SK-N-SH treated with all-trans-retinoic acid at 6 μM for 48 hours (cell line): Measurements from ENCODE around the gene UBAP1L.
"Not testable (repeated sequence)": the region's sequence is repeated elsewhere in the genome, so short reads cannot be mapped to it uniquely, and the experiment has no call there.

ENCODE experiments used
- BACH2 ChIP-seq: fragments of 250-450 bp; sonication (Bioruptor Pico); IDR thresholded peaks from 2 replicates; pipeline ENCODE4 v1.9.0; 2021; ENCODE audit warnings: mild to moderate bottlenecking, borderline replicate concordance
- CSDC2 ChIP-seq: fragments of 250-450 bp; sonication (Bioruptor Pico); IDR thresholded peaks from 2 replicates; pipeline ENCODE4 v1.5.0; 2020; ENCODE audit warnings: mild to moderate bottlenecking, moderate library complexity
- CSRNP3 ChIP-seq: fragments of 250-450 bp; sonication (Bioruptor Pico); IDR thresholded peaks from 2 replicates; pipeline ENCODE4 v1.5.1; 2021; ENCODE audit warnings: mild to moderate bottlenecking, moderate library complexity
- GLIS3 ChIP-seq: fragments of 250-450 bp; sonication (Bioruptor Pico); IDR thresholded peaks from 2 replicates; pipeline ENCODE4 v1.5.0; 2020; ENCODE audit warnings: mild to moderate bottlenecking, moderate library complexity
- PPARA ChIP-seq: fragments of 250-450 bp; sonication (Bioruptor Pico); IDR thresholded peaks from 2 replicates; pipeline ENCODE4 v1.5.0; 2020; ENCODE audit warnings: mild to moderate bottlenecking, borderline replicate concordance
- RARB ChIP-seq: fragments of 250-450 bp; sonication (Bioruptor Pico); IDR thresholded peaks from 2 replicates; pipeline ENCODE4 v1.8.0; 2021; ENCODE audit warnings: mild to moderate bottlenecking, moderate library complexity
- TCF4 ChIP-seq: fragments of 250-450 bp; sonication (Bioruptor Pico); IDR thresholded peaks from 2 replicates; pipeline ENCODE4 v1.8.0; 2021; ENCODE audit warnings: mild to moderate bottlenecking, moderate library complexity, borderline replicate concordance
- TSHZ2 ChIP-seq: fragments of 250-450 bp; sonication (Bioruptor Pico); IDR thresholded peaks from 2 replicates; pipeline ENCODE4 v1.5.0; 2020; ENCODE audit warnings: mild to moderate bottlenecking, moderate library complexity
- ZNF70 ChIP-seq: fragments of 450-650 bp; formaldehyde crosslinking; IDR thresholded peaks from 2 replicates; pipeline ENCODE4 v1.5.0; 2020; ENCODE audit warnings: mild to moderate bottlenecking, moderate library complexity
- ZNF8 ChIP-seq: fragments of 450-650 bp; formaldehyde crosslinking; IDR thresholded peaks from 2 replicates; pipeline ENCODE4 v1.5.0; 2020; ENCODE audit warnings: mild to moderate bottlenecking, moderate library complexity
- TF ChIP-seq, protein P1 (sequence below): fragments of 250-450 bp; sonication (Bioruptor Pico); IDR thresholded peaks from 2 replicates; pipeline ENCODE4 v1.5.1; 2020; ENCODE audit warnings: low read depth, mild to moderate bottlenecking, moderate library complexity
- TF ChIP-seq, protein P2 (sequence below): fragments of 250-450 bp; sonication (Bioruptor Pico); IDR thresholded peaks from 2 replicates; pipeline ENCODE4 v1.8.0; 2020; ENCODE audit warnings: mild to moderate bottlenecking, moderate library complexity, borderline replicate concordance

DNA sequence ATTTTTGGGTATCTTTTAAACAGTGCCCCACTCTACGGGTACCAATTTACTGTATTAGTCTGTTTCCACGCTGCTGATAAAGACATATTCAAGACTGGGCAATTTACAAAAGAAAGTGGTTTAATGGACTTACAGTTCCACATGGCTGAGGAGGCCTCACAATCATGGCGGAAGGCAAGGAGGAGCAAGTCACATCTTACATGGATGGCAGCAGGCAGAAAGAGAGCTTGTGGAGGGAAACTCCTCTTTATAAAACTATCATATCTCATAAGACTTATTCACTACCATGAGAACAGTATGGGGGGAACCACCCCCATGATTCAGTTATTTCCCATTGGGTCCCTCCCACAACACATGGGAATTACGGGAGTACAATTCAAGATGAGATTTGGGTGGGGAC is 22.9 kb upstream of the UBAP1L start:
- not testable (repeated sequence) for TF ChIP-seq CSDC2 (CRISPR knock-in tag); ZNF70; RARB (CRISPR knock-in tag); GLIS3 (CRISPR knock-in tag); CSRNP3 (CRISPR knock-in tag); BACH2; TSHZ2 (CRISPR knock-in tag); TCF4 (CRISPR knock-in tag); ZNF8; PPARA (CRISPR knock-in tag)
- TF ChIP-seq, protein P1, sequence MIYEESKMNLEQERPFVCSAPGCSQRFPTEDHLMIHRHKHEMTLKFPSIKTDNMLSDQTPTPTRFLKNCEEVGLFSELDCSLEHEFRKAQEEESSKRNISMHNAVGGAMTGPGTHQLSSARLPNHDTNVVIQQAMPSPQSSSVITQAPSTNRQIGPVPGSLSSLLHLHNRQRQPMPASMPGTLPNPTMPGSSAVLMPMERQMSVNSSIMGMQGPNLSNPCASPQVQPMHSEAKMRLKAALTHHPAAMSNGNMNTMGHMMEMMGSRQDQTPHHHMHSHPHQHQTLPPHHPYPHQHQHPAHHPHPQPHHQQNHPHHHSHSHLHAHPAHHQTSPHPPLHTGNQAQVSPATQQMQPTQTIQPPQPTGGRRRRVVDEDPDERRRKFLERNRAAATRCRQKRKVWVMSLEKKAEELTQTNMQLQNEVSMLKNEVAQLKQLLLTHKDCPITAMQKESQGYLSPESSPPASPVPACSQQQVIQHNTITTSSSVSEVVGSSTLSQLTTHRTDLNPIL (CRISPR knock-in tag) = not testable (repeated sequence)
- TF ChIP-seq, protein P2, sequence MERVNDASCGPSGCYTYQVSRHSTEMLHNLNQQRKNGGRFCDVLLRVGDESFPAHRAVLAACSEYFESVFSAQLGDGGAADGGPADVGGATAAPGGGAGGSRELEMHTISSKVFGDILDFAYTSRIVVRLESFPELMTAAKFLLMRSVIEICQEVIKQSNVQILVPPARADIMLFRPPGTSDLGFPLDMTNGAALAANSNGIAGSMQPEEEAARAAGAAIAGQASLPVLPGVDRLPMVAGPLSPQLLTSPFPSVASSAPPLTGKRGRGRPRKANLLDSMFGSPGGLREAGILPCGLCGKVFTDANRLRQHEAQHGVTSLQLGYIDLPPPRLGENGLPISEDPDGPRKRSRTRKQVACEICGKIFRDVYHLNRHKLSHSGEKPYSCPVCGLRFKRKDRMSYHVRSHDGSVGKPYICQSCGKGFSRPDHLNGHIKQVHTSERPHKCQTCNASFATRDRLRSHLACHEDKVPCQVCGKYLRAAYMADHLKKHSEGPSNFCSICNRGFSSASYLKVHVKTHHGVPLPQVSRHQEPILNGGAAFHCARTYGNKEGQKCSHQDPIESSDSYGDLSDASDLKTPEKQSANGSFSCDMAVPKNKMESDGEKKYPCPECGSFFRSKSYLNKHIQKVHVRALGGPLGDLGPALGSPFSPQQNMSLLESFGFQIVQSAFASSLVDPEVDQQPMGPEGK (CRISPR knock-in tag) = not testable (repeated sequence)
